G401 (cell line): ENCODE results near the gene SLC35E2B. TPM values are rescaled to one million over a fixed set of nuclear protein-coding genes. Genes with fewer than 3 reads are reported as not detected.
"Not testable (repeated sequence)": the region's sequence is repeated elsewhere in the genome, so short reads cannot be mapped to it uniquely, and the experiment has no call there.

Experiments
- DNase-seq: peaks from one replicate; pipeline ENCODE4 v3.0.0-alpha.2; 2015; ENCODE audit warnings: low spot score
- in situ Hi-C: cut with HindIII; loops from 2 replicates; pipeline ENCODE4 v1.10.0; 2016; ENCODE audit warnings: low sequenced_read_pairs, mixed read lengths
- total RNA-seq: library from RNA; depleted of rRNA; stranded (reverse); fragments of >200 nt; shearing (Covaris generic); gene quantifications from 2 replicates; pipeline ENCODE4 v1.2.3, GENCODE V29; 2014; rRNA removed

Gene SLC35E2B
- 17.8 and 25.2 TPM in 2 replicates for total RNA-seq

DNA sequence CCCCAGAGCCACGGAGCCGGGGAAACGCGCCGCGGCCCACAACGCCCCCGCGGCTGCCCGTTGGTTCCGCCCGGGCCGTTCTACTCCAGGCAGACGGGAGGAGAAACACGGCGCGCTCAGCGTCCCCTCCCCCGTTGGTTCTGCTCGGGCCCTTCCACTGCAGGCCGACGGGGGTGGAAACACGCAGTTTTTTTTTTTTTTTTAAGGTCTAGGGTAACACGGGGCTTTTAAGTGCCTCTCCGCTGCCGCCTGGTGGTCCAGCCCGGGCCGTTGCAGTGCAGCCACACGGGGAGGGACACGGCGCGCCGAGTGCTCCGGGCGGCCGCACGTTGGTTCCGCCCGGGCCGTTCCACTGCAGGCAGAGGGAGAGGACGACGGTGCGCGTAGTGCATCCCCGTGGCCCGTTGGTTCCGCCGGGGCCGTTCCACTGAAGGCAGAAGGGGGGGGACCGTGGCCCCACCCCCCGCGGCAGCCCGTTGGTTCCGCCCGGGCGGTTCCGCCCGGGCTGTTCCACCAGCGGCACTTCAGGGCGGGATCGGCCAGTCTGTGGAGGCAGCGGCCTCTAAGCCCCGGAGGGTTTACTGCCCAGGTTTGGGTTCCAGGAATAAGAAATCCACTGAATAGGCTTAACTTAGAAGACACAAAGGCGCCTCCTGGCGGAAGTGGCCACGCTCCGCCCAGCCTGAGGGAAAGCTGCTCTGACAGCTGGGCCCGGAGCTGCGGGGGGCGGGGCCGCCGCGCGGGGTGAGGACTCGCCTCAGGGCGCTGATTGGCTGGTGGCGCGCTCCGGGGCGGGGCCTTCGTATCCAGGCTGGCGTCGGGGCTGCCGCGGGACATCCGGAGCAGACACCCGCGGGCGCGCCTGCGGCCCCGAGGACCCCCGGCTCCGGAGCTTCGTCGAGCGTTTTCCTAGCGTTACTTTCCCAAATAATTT, at the start of gene SLC35E2B:
Gene SLC35E2B, minus strand, starts transcription at position 82 of the 934 bp plus-strand sequence. CDS start 16,096 bp downstream, outside the sequence.
- in situ Hi-C loops: not testable (repeated sequence)
- DNase-seq: peak; percentile 90

DNA sequence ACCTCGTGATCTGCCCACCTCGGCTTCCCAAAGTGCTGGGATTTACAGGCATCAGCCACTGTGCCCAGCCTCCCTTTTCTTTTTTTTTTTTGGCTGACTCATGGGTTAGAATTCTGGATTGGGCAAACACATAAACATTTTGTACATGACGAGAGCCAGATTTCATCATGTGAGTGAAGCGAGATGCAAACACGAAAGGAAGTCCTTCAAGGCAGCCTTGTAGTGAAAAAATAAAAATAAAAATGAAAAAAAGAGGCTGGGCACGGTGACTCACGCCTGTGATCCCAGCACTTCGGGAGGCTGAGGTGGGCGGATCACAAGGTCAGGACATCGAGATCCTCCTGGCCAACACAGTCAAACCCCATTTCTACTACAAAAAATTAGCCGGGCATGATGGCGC, 48.4 kb upstream of the SLC35E2B start:
- DNase-seq, in situ Hi-C loops: not testable (repeated sequence)

DNA sequence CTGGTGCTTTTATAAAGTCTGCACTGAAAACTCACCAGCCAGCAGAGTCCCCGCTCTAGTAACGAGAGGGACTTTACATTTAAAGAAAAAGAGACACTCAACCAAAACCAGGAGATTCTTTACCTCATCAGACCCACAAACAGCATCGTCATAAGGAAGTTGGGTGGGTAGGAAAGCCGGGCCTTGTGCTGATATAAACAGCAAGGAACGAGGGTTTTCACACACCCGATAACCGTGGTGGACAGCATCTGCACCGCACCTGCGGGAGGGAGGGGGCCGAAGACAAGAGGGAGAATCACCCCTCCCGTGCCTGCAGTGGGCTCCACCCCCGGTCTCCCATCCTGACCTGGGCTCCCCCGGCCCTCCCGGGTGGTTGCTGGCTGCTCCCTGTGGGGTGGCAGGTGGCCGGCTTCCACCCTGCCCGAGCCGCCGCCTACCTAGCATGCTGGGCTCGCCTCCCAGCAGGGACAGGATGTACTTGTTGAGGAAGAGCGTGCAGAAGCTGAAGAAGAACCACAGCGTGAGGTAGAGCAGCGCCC, 46.3 kb upstream of the SLC35E2B start:
- in situ Hi-C loops, DNase-seq: not testable (repeated sequence)

DNA sequence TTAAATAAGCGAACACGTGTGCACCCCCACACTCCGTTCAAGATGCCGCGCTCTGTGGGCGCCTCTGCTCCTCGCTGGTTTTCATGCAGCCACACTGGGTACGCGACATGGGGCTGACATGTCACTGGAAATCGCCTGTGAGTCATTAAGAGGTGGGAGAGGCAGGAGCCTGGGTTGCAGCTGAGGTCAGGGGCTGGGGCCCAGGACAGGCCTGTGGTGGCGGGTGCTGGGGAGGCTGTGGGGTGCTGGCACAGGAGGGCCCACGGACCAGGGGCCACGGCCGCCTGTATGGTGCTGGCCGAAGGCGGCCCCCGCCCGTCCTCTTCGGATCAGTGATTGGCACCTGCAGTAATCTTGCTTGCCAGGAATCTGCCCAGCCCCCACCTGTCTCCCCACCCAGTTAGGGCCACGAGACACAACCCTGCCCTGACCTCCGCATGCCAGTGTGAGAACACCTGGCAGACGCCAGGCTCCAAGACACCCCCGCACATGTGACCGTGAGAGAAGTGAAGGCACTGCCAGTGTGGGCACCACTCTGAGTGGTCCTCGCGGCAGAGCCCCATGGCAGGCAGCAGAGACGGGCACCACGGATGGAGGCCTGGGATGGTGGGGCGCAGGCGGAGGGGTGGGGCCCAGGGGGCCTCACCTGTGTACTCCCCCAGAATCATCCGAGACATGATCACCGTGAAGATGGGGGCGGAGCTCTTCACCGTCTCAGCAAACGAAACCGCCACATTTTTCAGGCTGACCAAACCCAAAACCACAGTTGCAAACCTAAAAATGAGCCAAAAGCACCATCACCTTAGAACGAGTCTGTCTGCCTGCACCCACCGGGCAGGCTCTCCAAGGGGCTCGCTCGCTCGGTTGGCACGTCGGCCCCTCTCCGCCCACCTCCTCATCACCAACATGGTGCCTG, 45.3 kb upstream of the SLC35E2B start:
- DNase-seq, in situ Hi-C loops: not testable (repeated sequence)

DNA sequence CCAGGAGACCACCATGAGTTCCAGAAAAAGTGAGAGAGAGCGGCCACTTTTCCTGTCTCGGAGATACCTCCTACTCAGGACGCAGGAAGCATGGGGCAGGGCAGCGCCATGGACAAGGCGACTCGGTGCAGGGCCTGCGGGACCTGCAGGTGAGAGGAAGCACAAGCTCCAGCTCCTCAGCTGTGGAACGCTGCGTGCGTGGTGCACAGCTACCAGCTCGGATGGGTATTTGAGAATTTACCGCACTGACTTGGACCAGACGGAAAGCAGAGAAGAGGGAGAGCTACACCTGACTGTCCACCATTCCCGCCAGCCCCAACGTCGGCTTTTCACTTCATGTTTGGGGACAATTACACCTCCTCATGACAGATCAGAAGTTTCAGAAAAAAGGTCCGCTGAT, 39.8 kb upstream of the SLC35E2B start:
- in situ Hi-C loops: no loop called here
- DNase-seq: no peak

DNA sequence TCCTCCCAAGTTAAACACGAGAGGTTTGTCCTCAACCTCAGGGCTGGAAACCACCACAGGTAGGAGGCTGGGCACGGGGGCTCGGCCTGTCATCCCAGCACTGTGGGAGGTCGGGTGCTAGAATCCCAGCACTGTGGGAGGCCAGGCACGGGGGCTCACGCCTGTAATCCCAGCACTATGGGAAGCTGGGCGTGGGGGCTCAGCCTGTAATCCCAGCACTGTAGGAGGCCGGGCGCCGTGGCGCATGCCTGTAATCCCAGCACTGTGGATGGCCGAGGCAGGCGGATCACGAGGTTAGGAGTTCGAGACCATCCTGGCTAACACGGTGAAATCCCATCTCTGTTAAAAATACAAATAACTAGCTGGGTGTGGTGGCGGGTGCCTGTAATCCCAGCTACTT, 38.3 kb upstream of the SLC35E2B start:
- no peak for DNase-seq
- in situ Hi-C loops: no loop called here

DNA sequence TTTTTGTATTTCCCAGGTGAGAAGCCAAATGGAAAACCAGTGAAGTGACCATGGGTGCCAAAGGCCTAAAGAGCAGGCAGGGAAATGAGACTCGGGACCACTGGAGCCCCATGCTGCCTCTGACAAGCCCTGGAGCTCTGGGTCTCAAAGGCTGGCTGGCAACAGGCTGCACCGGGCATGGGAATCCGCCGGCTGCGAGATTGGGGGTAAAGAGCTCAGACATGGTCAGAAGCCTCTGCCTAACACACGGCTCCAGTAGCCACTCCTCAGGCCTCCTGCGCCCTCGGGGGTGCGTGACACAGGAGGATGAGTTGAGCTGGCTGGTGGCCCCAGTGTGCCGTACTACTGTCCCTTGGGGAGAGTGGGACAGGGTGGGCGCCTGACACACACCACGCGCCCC, 37.6 kb upstream of the SLC35E2B start:
- in situ Hi-C loops, DNase-seq: not testable (repeated sequence)

DNA sequence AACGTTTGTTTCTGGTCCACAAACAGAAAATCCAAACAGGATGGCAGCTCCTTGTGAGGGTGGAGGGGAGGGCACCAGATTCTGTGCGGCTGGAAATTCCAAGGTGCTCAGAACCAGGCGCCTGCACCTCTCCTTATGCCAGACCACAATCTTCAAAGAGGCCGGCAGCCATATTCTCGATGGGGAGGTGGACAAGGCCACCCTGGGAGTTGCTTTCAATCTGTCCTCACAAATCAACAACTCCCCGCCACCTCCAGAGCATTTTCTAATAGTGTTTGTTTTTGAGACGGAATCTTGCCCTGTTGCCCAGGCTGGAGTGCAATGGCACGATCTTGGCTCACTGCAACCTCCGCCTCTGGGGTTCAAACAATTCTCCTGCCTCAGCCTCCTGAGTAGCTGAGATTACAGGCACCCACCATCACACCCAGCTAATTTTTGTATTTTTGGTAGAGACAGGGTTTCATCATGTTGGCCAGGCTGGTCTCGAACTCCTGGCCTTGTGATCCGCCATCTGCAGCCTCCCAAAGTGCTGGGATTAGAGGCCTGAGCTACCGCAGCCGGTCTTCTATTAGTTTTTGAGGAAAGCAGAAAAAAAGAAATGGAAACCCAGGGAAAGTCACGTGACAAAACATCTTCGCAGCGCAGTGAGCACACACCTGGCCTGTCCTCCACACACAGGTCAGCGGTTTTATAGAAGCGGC, 36.7 kb upstream of the SLC35E2B start:
- DNase-seq, in situ Hi-C loops: not testable (repeated sequence)

DNA sequence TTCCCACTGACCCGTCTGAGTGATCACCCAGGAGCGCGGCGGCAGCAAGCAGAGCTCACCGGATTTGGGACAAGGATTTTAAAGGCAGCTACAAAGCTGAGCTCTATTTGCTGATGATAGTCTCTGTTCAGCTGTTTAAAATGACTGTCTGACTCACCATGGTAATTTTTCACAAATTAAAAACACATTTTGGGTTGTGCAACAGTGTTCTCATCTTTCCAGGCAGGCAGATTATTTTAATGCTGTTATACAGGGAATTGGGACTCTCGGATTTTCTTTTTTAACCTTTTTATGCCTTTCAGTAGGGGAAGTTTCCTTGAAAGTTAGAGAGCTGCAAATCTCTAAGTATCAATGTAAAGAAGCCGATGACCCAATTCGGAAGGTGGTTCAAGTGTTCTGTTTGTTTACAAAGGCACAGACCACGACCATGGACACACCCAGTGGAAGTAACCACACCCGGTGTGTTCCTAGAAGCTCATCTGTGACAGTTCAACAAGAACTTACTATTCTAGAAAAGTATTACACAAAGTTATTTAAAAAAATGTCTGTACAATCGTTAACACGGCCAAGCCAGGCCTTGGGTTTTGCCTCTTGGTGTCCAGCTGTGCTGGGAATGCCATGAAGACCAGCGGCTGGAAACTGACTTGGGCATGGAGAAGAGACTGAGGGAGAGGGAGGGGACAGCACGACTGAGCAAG, 35.9 kb upstream of the SLC35E2B start:
- in situ Hi-C loops, DNase-seq: not testable (repeated sequence)

DNA sequence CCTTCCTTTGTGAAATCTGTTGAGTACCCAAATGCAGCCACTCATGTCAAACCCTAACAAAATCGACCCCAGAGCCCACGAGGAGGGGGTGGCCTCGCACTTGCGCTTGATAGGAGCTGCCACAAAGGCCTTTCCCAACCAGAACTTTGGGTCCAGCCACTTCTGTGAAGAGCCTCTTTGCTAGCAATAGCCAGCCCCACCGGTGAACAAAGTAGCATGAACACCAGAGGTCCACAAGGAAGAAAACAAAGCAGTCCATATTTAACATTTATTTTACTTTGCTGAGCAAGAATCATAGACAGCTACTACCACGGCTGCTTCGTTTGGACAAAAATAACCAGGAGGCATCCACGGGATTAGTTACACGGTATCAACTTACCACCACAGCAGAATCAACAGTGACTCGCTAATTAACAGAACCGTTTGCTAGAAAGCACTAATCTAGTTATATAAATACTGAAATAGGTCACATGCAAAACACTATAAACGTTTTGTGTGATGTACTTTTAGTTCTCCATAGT, 34.6 kb upstream of the SLC35E2B start:
- in situ Hi-C loops, DNase-seq: not testable (repeated sequence)

DNA sequence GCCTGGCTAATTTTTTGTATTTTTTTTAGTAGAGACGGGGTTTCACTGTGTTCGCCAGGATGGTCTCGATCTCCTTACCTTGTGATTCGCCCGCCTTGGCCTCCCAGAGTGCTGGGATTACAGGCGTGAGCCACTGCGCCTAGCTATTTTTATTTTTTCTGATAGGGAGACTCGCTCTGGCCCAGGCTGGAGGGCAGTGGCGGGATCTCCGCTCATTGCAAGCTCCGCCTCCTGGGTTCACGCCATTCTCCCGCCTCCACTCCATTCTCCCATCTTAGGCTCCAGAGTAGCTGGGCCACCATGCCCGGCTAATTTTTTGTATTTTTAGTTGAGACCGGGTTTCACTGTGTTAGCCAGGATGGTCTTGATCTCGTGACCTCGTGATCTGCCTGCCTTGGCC, 33.5 kb upstream of the SLC35E2B start:
- DNase-seq, in situ Hi-C loops: not testable (repeated sequence)

DNA sequence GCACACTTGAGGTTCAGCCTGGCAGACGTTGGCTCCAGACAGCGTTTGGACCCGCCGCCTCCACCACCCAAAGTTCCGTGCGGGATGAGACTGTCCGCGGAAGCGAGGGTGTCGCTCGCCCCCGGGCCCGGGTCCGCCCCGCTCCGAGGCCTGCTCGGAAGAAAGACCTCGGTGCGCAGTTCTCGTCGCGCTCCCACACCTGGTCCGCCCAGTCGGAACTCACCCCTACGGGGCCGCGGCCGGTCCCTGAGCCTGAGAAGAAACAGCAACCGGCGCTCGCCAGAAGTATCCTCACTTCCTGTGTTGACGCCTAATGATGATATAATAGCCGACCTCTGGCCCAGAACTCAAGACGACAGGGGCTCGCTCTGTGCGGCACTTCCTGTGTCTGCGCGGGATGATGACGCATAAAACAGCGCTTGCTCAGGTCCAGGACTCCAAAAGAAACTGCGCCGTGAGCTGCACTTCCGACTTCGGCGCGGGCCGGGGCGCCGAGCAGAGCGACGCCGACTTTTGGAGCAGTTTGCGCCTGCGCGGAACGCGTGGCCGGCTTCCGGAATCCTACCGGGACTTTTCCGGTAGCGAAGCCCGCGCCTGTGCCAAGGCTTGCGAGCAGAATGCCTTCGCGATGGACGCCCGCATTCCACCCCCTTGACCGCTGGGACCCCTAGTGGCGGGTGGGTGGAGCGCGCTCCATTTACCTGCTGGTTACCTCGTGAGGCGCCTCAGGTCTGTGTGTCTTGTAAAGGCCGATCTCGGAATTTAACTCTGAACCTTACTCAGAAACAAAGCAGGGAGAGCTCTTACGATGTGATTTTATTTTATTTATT, 31.7 kb upstream of the SLC35E2B start, which contains the start of gene CDK11A:
Gene CDK11A, minus strand, starts transcription at position 323 of the 830 bp plus-strand sequence. CDS start 1,539 bp downstream, outside the sequence.
- in situ Hi-C loops: not testable (repeated sequence)
- peak; percentile 99 for DNase-seq

DNA sequence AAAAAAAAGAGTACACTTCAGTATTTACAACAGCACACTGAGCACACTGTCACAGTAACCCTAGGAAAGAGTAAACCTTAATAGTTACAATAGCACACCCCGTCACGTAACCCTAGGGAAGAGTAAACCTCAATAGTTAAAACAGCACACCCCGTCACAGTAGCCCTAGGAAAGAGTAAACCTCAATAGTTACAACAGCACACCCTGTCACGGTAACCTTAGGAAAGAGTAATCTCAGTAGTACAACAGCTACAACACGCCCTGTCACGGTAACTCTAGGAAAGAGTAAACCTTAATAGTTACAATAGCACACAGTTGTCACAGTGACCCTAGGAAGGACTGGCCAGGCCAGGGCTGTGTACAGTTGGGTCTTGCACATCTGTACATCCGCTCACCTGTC, 28.6 kb upstream of the SLC35E2B start:
- DNase-seq: no peak
- in situ Hi-C loops: no loop called here

DNA sequence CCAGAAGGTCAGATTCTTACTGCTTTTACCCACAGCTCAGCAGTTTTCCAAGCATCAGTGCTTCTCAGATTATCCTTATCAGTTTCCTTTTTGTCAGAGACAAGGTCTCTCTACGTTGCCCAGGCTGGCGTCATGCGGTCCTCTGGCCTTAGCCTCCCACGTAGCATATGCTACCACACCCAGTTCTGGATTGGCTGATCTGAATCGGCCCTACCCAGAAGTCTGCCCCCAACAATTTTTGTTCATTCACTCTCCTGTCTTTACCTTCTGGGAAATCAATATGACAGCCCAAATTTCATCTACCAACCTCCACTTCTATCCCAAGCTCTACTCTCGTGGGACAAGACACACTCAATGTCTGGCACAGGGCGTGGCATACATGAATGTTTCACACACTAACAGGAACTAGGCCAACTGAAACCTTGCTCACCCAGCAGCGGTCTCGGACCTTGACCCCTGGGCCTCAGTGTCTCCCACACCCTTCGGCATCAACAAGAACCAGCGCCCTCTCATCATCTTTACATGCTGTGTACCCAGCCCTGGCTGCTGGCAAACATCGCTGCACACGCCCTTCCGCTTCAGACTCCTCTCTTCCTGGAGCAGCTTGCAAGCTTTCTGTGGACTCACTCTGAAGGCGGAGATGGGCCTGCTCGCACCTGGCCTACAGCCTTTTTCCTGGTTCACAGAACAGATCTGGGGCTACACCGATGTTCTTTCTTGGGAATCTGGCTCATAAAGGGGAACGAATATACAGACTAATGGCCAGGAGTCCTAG, 22.7 kb upstream of the SLC35E2B start:
- in situ Hi-C loops, DNase-seq: not testable (repeated sequence)

DNA sequence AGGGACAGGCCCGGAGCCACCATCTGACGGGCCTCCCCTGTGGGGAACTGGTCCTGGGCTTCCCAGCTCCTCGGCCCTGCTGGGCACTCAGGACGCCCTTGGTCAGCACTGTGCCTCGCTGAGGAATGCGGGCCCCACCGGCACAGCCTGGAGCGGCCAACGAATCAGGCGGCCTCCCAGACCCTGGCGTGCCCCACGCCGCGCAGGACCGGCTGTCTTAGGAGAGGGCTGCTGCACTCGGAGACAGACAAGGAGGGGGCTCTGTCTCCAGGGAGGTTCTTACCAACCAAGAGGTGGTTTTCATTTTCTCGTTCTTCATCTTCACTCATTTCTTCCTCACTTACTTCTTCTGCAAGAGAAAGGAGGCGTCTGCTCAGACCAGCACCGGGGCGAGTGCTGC, 15.3 kb upstream of the SLC35E2B start:
- in situ Hi-C loops, DNase-seq: not testable (repeated sequence)

DNA sequence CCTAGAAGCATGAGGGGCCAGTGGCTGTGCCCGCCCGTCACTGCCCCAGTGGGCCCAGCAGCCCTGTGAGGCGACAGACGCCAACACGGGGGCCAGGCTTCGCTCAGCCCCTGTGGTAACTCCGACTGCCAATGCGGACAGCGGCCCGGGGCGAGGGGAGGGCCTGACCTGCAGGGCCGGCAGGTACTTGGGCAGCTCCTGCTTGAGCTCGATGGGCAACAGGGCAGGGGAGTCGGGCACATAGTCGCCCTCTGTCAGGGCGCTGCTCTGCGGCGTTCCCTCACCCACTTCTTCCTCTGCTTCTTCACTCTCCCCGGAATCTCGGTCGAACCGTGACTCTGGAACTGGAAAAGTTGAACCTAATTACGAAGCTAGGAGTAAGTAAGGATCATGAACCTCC, 14.6 kb upstream of the SLC35E2B start:
- DNase-seq, in situ Hi-C loops: not testable (repeated sequence)
